Stimulated activated CD4-positive, alpha-beta T cell treated with anti-CD3 and anti-CD28 coated beads, TNF-alpha, amount 100 ng/mL, for 1 hour (primary cell): Measurements from ENCODE around the gene RHOD.
A peak's percentile ranks its signal among the peaks of the same experiment; 100 is the strongest.

Experiments used
- DNase-seq, 3 donors: peaks; one replicate each; pipeline ENCODE4 v3.0.0-alpha.2; 2020; ENCODE audit warnings: low read depth in 3 of 3, low spot score in 1 of 3

RHOD gene

GRCh38 chr11:67114275-67114896, 57.7 kb downstream of the RHOD start:
- no peak for DNase-seq

GRCh38 chr11:67116758-67117105, 60.1 kb downstream of the RHOD start:
- no peak for DNase-seq

GRCh38 chr11:67117176-67117575, 60.5 kb downstream of the RHOD start:
- no peak for DNase-seq

GRCh38 chr11:67117672-67118180, 61.1 kb downstream of the RHOD start:
- DNase-seq = peak in 1 of 3 donors; percentile 24

- DNase-seq = peak in 1 of 3 donors; percentile 41
These were observed 61.6 kb downstream of the RHOD start for GRCh38 chr11:67118181-67118766.

GRCh38 chr11:67118801-67119584, 62.3 kb downstream of the RHOD start, which contains the start of gene KDM2A:
KDM2A (plus strand) TSS chr11:67119263; CDS start chr11:67121317, 2,054 bp downstream.
- peak; percentile 97 to 99 (median 98) for DNase-seq

GRCh38 chr11:67119585-67120391, 63.1 kb downstream of the RHOD start:
- DNase-seq = peak in 1 of 3 donors; percentile 7

GRCh38 chr11:67120456-67120855, 63.8 kb downstream of the RHOD start:
- DNase-seq = no peak

- no peak for DNase-seq
These were observed 64.4 kb downstream of the RHOD start for GRCh38 chr11:67120881-67121710.
